Activated T-helper 1 cell treated with anti-CD3 and anti-CD28 coated beads, Interleukin-12 subunit alpha, Interleukin-12 subunit beta, Interleukin-2, Interleukin-4 antibody, amounts not matched to agents 30 ng/mL and 10 ng/mL and 1 ng/mL, durations not matched to agents 14 hours and 24 hours and 36 hours (primary cell): Measurements from ENCODE around the gene SCP2. TPM values are rescaled to one million over a fixed set of nuclear protein-coding genes. Genes with fewer than 3 reads are reported as not detected.

Source experiments
- DNase-seq: peaks from one replicate; pipeline ENCODE4 v3.0.0; 2021; ENCODE audit warnings: low spot score
- H3K27ac Mint-ChIP-seq: one replicate; pipeline ENCODE4 v1.8.0; 2021; ENCODE audit warnings: mild to moderate bottlenecking, mixed read lengths
- H3K27me3 Mint-ChIP-seq: one replicate; pipeline ENCODE4 v1.8.0; 2022; ENCODE audit warnings: mild to moderate bottlenecking, moderate library complexity, mixed read lengths; ENCODE audit not compliant: insufficient read depth
- H3K36me3 Mint-ChIP-seq: one replicate; pipeline ENCODE4 v1.8.0; 2021; ENCODE audit warnings: low read depth, mixed read lengths
- H3K4me1 Mint-ChIP-seq: one replicate; pipeline ENCODE4 v1.8.0; 2021; ENCODE audit warnings: low read depth, mixed read lengths
- H3K4me3 Mint-ChIP-seq: one replicate; pipeline ENCODE4 v1.8.0; 2021; ENCODE audit warnings: mild to moderate bottlenecking, moderate library complexity, mixed read lengths
- H3K9me3 Mint-ChIP-seq: one replicate; pipeline ENCODE4 v1.8.0; 2021; ENCODE audit warnings: mixed read lengths
- intact Hi-C: fragments of 100-400 bp; cut with micrococcal nuclease; formaldehyde crosslinking; loops from one replicate; pipeline ENCODE4 v1.15.1; 2024
- total RNA-seq: library from RNA; stranded (reverse); gene quantifications from 2 replicates; pipeline ENCODE4 v1.2.3, GENCODE V29; 2022

Gene SCP2
- total RNA-seq, 1 donor from 2014 or later, result 54.7 TPM

GRCh38 chr1:53069663-53070327 lies 142.7 kb downstream of the SCP2 start:
- Mint-ChIP-seq H3K36me3 (no peaks in the 10 kb centered on the region), H3K27ac (no peak overlapping the region), H3K4me1 (no peaks in the 10 kb centered on the region), H3K27me3 (peaks cover 1% of the 10 kb centered on the region), H3K9me3 (no peaks in the 10 kb centered on the region), H3K4me3 (no peak overlapping the region)
- intact Hi-C loops, result loop anchor here (10.0 kb wide), 1 partner anchor 115 kb away; no protein-coding TSS in a partner anchor
- no peak for DNase-seq

GRCh38 chr1:53070621-53071020 lies 143.5 kb downstream of the SCP2 start:
- no peaks in the 10 kb centered on the region for H3K27me3 Mint-ChIP-seq
- H3K4me3 Mint-ChIP-seq, result no peak overlapping the region
- DNase-seq, result no peak
- no peaks in the 10 kb centered on the region for H3K4me1 Mint-ChIP-seq
- intact Hi-C loops, result no loop called here
- H3K9me3 Mint-ChIP-seq, result no peaks in the 10 kb centered on the region
- H3K27ac Mint-ChIP-seq, result no peak overlapping the region
- H3K36me3 Mint-ChIP-seq, result no peaks in the 10 kb centered on the region

- Mint-ChIP-seq H3K4me3 (no peak overlapping the region), H3K4me1 (no peaks in the 10 kb centered on the region), H3K9me3 (no peaks in the 10 kb centered on the region), H3K27ac (no peak overlapping the region), H3K36me3 (no peaks in the 10 kb centered on the region), H3K27me3 (no peaks in the 10 kb centered on the region)
- DNase-seq, result no peak
- intact Hi-C loops, result no loop called here
Measured at GRCh38 chr1:53071167-53071865, 144.2 kb downstream of the SCP2 start.

- no peaks in the 10 kb centered on the region for H3K27me3 Mint-ChIP-seq
- DNase-seq, result no peak
- no peaks in the 10 kb centered on the region for H3K9me3 Mint-ChIP-seq
- intact Hi-C loops, result no loop called here
- no peaks in the 10 kb centered on the region for H3K4me1 Mint-ChIP-seq
- H3K4me3 Mint-ChIP-seq, result no peak overlapping the region
- H3K27ac Mint-ChIP-seq, result no peak overlapping the region
- H3K36me3 Mint-ChIP-seq, result no peaks in the 10 kb centered on the region
Measured at GRCh38 chr1:53071915-53072314, 144.8 kb downstream of the SCP2 start.

GRCh38 chr1:53073287-53073686 lies 146.2 kb downstream of the SCP2 start:
- Mint-ChIP-seq H3K36me3 (no peaks in the 10 kb centered on the region), H3K27ac (no peak overlapping the region), H3K9me3 (no peaks in the 10 kb centered on the region), H3K27me3 (no peaks in the 10 kb centered on the region), H3K4me3 (no peak overlapping the region), H3K4me1 (no peaks in the 10 kb centered on the region)
- intact Hi-C loops, result no loop called here
- DNase-seq, result no peak

GRCh38 chr1:53073868-53074311 lies 146.8 kb downstream of the SCP2 start:
- Mint-ChIP-seq H3K36me3 (no peaks in the 10 kb centered on the region), H3K4me1 (no peaks in the 10 kb centered on the region), H3K4me3 (no peak overlapping the region), H3K27me3 (no peaks in the 10 kb centered on the region), H3K27ac (no peak overlapping the region), H3K9me3 (no peaks in the 10 kb centered on the region)
- intact Hi-C loops, result no loop called here
- no peak for DNase-seq

GRCh38 chr1:53074313-53075154 lies 147.5 kb downstream of the SCP2 start:
- H3K9me3 Mint-ChIP-seq, result no peaks in the 10 kb centered on the region
- H3K27ac Mint-ChIP-seq, result no peak overlapping the region
- no peaks in the 10 kb centered on the region for H3K4me1 Mint-ChIP-seq
- H3K36me3 Mint-ChIP-seq, result no peaks in the 10 kb centered on the region
- no peak overlapping the region for H3K4me3 Mint-ChIP-seq
- no peaks in the 10 kb centered on the region for H3K27me3 Mint-ChIP-seq
- DNase-seq, result no peak
- intact Hi-C loops, result no loop called here

GRCh38 chr1:53075206-53075605 lies 148.1 kb downstream of the SCP2 start:
- Mint-ChIP-seq H3K9me3 (no peaks in the 10 kb centered on the region), H3K4me3 (no peak overlapping the region), H3K36me3 (no peaks in the 10 kb centered on the region), H3K27me3 (no peaks in the 10 kb centered on the region), H3K4me1 (no peaks in the 10 kb centered on the region), H3K27ac (no peak overlapping the region)
- intact Hi-C loops, result no loop called here
- no peak for DNase-seq

GRCh38 chr1:53075761-53076163 lies 148.7 kb downstream of the SCP2 start:
- no peak for DNase-seq
- no peaks in the 10 kb centered on the region for H3K27me3 Mint-ChIP-seq
- no peaks in the 10 kb centered on the region for H3K4me1 Mint-ChIP-seq
- intact Hi-C loops, result no loop called here
- no peak overlapping the region for H3K4me3 Mint-ChIP-seq
- no peaks in the 10 kb centered on the region for H3K9me3 Mint-ChIP-seq
- no peak overlapping the region for H3K27ac Mint-ChIP-seq
- no peaks in the 10 kb centered on the region for H3K36me3 Mint-ChIP-seq

GRCh38 chr1:53076165-53076564 lies 149.1 kb downstream of the SCP2 start:
- no peaks in the 10 kb centered on the region for H3K36me3 Mint-ChIP-seq
- DNase-seq, result no peak
- H3K9me3 Mint-ChIP-seq, result no peaks in the 10 kb centered on the region
- no peaks in the 10 kb centered on the region for H3K4me1 Mint-ChIP-seq
- H3K27me3 Mint-ChIP-seq, result no peaks in the 10 kb centered on the region
- no peak overlapping the region for H3K27ac Mint-ChIP-seq
- intact Hi-C loops, result no loop called here
- H3K4me3 Mint-ChIP-seq, result no peak overlapping the region

- H3K4me3 Mint-ChIP-seq, result no peak overlapping the region
- H3K27me3 Mint-ChIP-seq, result no peaks in the 10 kb centered on the region
- H3K4me1 Mint-ChIP-seq, result no peaks in the 10 kb centered on the region
- H3K27ac Mint-ChIP-seq, result no peak overlapping the region
- no peak for DNase-seq
- intact Hi-C loops, result no loop called here
- no peaks in the 10 kb centered on the region for H3K9me3 Mint-ChIP-seq
- no peaks in the 10 kb centered on the region for H3K36me3 Mint-ChIP-seq
Measured at GRCh38 chr1:53076721-53077598, 149.9 kb downstream of the SCP2 start.

GRCh38 chr1:53077599-53077965 lies 150.5 kb downstream of the SCP2 start:
- no peaks in the 10 kb centered on the region for H3K36me3 Mint-ChIP-seq
- H3K27ac Mint-ChIP-seq, result no peak overlapping the region
- no peaks in the 10 kb centered on the region for H3K27me3 Mint-ChIP-seq
- intact Hi-C loops, result no loop called here
- no peak for DNase-seq
- no peak overlapping the region for H3K4me3 Mint-ChIP-seq
- no peaks in the 10 kb centered on the region for H3K9me3 Mint-ChIP-seq
- H3K4me1 Mint-ChIP-seq, result no peaks in the 10 kb centered on the region
